Left ventricle myocardium inferior (tissue), 1 donor: ENCODE data around the gene TOLLIP. TPM values are rescaled to one million over a fixed set of nuclear protein-coding genes. Genes with fewer than 3 reads are reported as not detected.
"Not testable (repeated sequence)": the region's sequence is repeated elsewhere in the genome, so short reads cannot be mapped to it uniquely, and the experiment has no call there.

Experiments used
- DNase-seq: peaks from one replicate; pipeline ENCODE4 v3.0.0-alpha.2; 2020
- H3K27ac ChIP-seq: fragments of 200-600 bp; replicated peaks from 2 replicates; pipeline ENCODE4 v1.8.0; 2021
- H3K27me3 ChIP-seq: fragments of 200-600 bp; 2 replicates; pipeline ENCODE4 v1.8.0; 2021; ENCODE audit warnings: low read depth
- H3K36me3 ChIP-seq: fragments of 200-600 bp; 2 replicates; pipeline ENCODE4 v1.8.0; 2021
- H3K4me1 ChIP-seq: fragments of 200-600 bp; 2 replicates; pipeline ENCODE4 v1.8.0; 2021
- H3K4me3 ChIP-seq: fragments of 200-600 bp; 2 replicates; pipeline ENCODE4 v1.8.0; 2021; ENCODE audit warnings: mild to moderate bottlenecking, moderate library complexity
- H3K9me3 ChIP-seq: fragments of 200-600 bp; replicated peaks from 2 replicates; pipeline ENCODE4 v1.8.0; 2021
- CTCF ChIP-seq: fragments of 200-600 bp; IDR thresholded peaks from 2 replicates; pipeline ENCODE4 v1.8.0; 2021; ENCODE audit warnings: antibody characterized with exemption, mild to moderate bottlenecking, borderline replicate concordance
- intact Hi-C: fragments of 100-400 bp; cut with micrococcal nuclease; formaldehyde crosslinking; loops from one replicate; pipeline ENCODE4 v1.11.0; 2022
- total RNA-seq: library from RNA; stranded (reverse); fragmentation: NEBNext Ultra II Directional; extraction: Animal tissue kit (Norgen Biotek cat#: 25700); gene quantifications from one replicate; pipeline ENCODE4 v1.2.1, GENCODE V29; 2021
- donor health status: DM: no; HTN: yes; CAD: no; lungs with severe emphysema.

The TOLLIP gene
- total RNA-seq, 1 donor from 2014 or later, result 51.9 TPM

- Histone ChIP-seq H3K9me3 (no peaks in the 10 kb centered on the region), H3K27ac (no peak overlapping the region), H3K36me3 (no peaks in the 10 kb centered on the region), H3K4me3 (no peak overlapping the region), H3K27me3 (peaks cover 10% of the 10 kb centered on the region), H3K4me1 (no peaks in the 10 kb centered on the region)
- no peak for DNase-seq
- no peak for TF ChIP-seq CTCF
- intact Hi-C loops, result no loop called here
These were observed 56.9 kb downstream of the TOLLIP start for GRCh38 chr11:1252371-1253102.

GRCh38 chr11:1251236-1251770 is 58.1 kb downstream of the TOLLIP start:
- intact Hi-C loops, result no loop called here
- Histone ChIP-seq H3K27me3 (no peaks in the 10 kb centered on the region), H3K4me1 (no peaks in the 10 kb centered on the region), H3K36me3 (no peaks in the 10 kb centered on the region), H3K9me3 (no peaks in the 10 kb centered on the region), H3K27ac (no peak overlapping the region), H3K4me3 (no peak overlapping the region)
- TF ChIP-seq CTCF, result no peak
- DNase-seq, result no peak

GRCh38 chr11:1250411-1250810 is 59.0 kb downstream of the TOLLIP start:
- H3K27ac ChIP-seq, H3K27me3 ChIP-seq, H3K4me1 ChIP-seq, H3K36me3 ChIP-seq, DNase-seq, H3K4me3 ChIP-seq, H3K9me3 ChIP-seq, intact Hi-C loops: not testable (repeated sequence)

GRCh38 chr11:1248951-1249350 is 60.5 kb downstream of the TOLLIP start:
- intact Hi-C loops, DNase-seq, H3K27ac ChIP-seq, H3K4me1 ChIP-seq, H3K27me3 ChIP-seq, H3K36me3 ChIP-seq, H3K9me3 ChIP-seq, H3K4me3 ChIP-seq: not testable (repeated sequence)

- H3K27ac ChIP-seq, intact Hi-C loops, H3K36me3 ChIP-seq, H3K9me3 ChIP-seq, H3K4me3 ChIP-seq, DNase-seq, H3K4me1 ChIP-seq, H3K27me3 ChIP-seq: not testable (repeated sequence)
These were observed 62.4 kb downstream of the TOLLIP start for GRCh38 chr11:1247026-1247425.

GRCh38 chr11:1246301-1246700 is 63.1 kb downstream of the TOLLIP start:
- H3K27ac ChIP-seq, H3K4me3 ChIP-seq, H3K27me3 ChIP-seq, H3K36me3 ChIP-seq, H3K9me3 ChIP-seq, intact Hi-C loops, H3K4me1 ChIP-seq, DNase-seq: not testable (repeated sequence)

GRCh38 chr11:1245717-1246116 is 63.7 kb downstream of the TOLLIP start:
- H3K27ac ChIP-seq, DNase-seq, H3K9me3 ChIP-seq, H3K27me3 ChIP-seq, H3K4me3 ChIP-seq, intact Hi-C loops, H3K36me3 ChIP-seq, H3K4me1 ChIP-seq: not testable (repeated sequence)

GRCh38 chr11:1244557-1244956 is 64.9 kb downstream of the TOLLIP start:
- H3K4me3 ChIP-seq, intact Hi-C loops, DNase-seq, H3K9me3 ChIP-seq, H3K36me3 ChIP-seq, H3K27ac ChIP-seq, H3K27me3 ChIP-seq, H3K4me1 ChIP-seq: not testable (repeated sequence)

- intact Hi-C loops, H3K9me3 ChIP-seq, H3K4me1 ChIP-seq, H3K27me3 ChIP-seq, H3K36me3 ChIP-seq, DNase-seq, H3K27ac ChIP-seq, H3K4me3 ChIP-seq: not testable (repeated sequence)
These were observed 65.9 kb downstream of the TOLLIP start for GRCh38 chr11:1243521-1243920.

- H3K4me3 ChIP-seq, H3K36me3 ChIP-seq, H3K4me1 ChIP-seq, H3K27ac ChIP-seq, DNase-seq, H3K9me3 ChIP-seq, H3K27me3 ChIP-seq, intact Hi-C loops: not testable (repeated sequence)
These were observed 66.7 kb downstream of the TOLLIP start for GRCh38 chr11:1242751-1243150.
